PC-9 (cell line): ENCODE measurements around the gene FMNL1.

Source experiments
- CTCF ChIP-seq: fragments of 200-600 bp; sonication (generic); conservative IDR thresholded peaks from 2 replicates; pipeline ENCODE4 v1.6.1; 2017; ENCODE audit warnings: mixed run types, antibody characterized with exemption, mild to moderate bottlenecking, moderate library complexity
- EZH2 ChIP-seq: fragments of 200-600 bp; sonication (generic); IDR thresholded peaks from 2 replicates; pipeline ENCODE4 v1.8.0; 2017; ENCODE audit warnings: antibody characterized with exemption, low read depth

- no peak for TF ChIP-seq EZH2
- TF ChIP-seq CTCF = no peak
Measured at GRCh38 chr17:45228763-45229539, 7.3 kb downstream of the FMNL1 start.
